MCF 10A (cell line): ENCODE measurements around the gene DLGAP3. TPM values are rescaled to one million over a fixed set of nuclear protein-coding genes. Genes with fewer than 3 reads are reported as not detected.

Experiments used
- BruUV-seq: library from RNA; stranded (reverse); fragments of 400-500 nt; replicated peaks from 2 replicates; lab custom pipeline; 2021; lab: Mats Ljungman, UMichigan
- CTCF ChIA-PET: fragments of 300-600 bp; sonication (Branson Sonifier 250); formaldehyde crosslinking; extraction: SDS; loops from one replicate; lab custom pipeline; 2021; ENCODE audit warnings: antibody characterized with exemption, inconsistent platforms; lab: Yijun Ruan, JAX
- POLR2A ChIA-PET: fragments of 300-600, 350-650 bp; sonication (Branson Sonifier 250); formaldehyde crosslinking; extraction: SDS; loops from one replicate; lab custom pipeline; 2020; ENCODE audit warnings: antibody characterized with exemption, inconsistent platforms; lab: Yijun Ruan, JAX
- DNase-seq: peaks from one replicate; pipeline ENCODE4 v3.0.0-alpha.2; 2018; ENCODE audit not compliant: unreplicated experiment
- H3K27ac Mint-ChIP-seq: one replicate; pipeline ENCODE4 v1.8.0; 2022; ENCODE audit warnings: mild to moderate bottlenecking, low read depth, mixed read lengths; ENCODE audit not compliant: unreplicated experiment
- H3K27me3 Mint-ChIP-seq: one replicate; pipeline ENCODE4 v1.8.0; 2022; ENCODE audit warnings: mixed read lengths; ENCODE audit not compliant: insufficient read depth, unreplicated experiment
- H3K36me3 Mint-ChIP-seq: one replicate; pipeline ENCODE4 v1.8.0; 2022; ENCODE audit warnings: mild to moderate bottlenecking, moderate library complexity, mixed read lengths; ENCODE audit not compliant: insufficient read depth, unreplicated experiment
- H3K4me1 Mint-ChIP-seq: one replicate; pipeline ENCODE4 v1.8.0; 2022; ENCODE audit warnings: mixed read lengths; ENCODE audit not compliant: insufficient read depth, unreplicated experiment
- H3K4me3 Mint-ChIP-seq: one replicate; pipeline ENCODE4 v1.8.0; 2022; ENCODE audit warnings: mild to moderate bottlenecking, moderate library complexity, mixed read lengths; ENCODE audit not compliant: unreplicated experiment
- H3K9me3 Mint-ChIP-seq: one replicate; pipeline ENCODE4 v1.8.0; 2022; ENCODE audit warnings: mixed read lengths; ENCODE audit not compliant: unreplicated experiment
- intact Hi-C: fragments of 100-400 bp; cut with micrococcal nuclease; formaldehyde crosslinking; loops from 2 replicates; pipeline ENCODE4 v1.14.1; 2022
- total RNA-seq: library from RNA; stranded (reverse); gene quantifications from 2 replicates; pipeline ENCODE4 v1.2.3, GENCODE V29; 2022
- TF ChIP-seq, protein P1 (sequence below): fragments of 200-600 bp; IDR thresholded peaks from one replicate; pipeline ENCODE4 v1.8.0; 2022; ENCODE audit warnings: antibody characterized with exemption, mild to moderate bottlenecking; ENCODE audit not compliant: unreplicated experiment

Gene DLGAP3
- total RNA-seq, 1 experiment from 2014 or later: 0.14 TPM

DNA sequence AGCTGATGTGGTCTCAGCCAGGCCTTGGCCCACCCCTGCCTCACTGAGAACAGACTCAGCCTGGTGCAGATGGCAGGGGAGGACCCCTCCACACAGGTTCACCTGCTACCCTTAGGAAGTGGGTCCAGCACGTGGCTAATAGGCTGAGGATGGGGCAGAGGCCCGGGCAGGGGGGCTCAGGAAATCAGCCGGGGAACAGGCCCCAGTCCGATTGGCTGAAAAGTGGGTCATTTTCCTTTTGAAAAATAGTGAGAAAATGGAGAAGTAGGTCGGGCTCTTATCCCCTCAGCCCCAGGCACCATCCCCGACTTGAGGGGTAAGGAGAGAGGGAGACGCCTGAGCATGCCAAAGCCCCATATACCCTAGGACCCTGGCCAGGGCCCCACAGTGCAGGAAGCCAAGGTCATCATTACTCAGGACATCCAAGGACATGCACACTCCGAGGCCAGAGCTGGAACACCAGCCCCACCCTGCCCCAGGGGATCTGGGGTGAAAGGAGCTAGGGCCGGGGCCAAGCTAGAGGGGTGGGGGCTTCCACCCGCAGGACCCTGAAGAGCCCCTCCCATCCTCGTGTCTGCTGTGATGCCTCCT is 11.0 kb downstream of the DLGAP3 start:
- ChIA-PET CTCF (no interaction called here), POLR2A (interaction anchor here (0.7 kb wide), 1 partner anchor 8 kb away, joined by 3 read pairs; no protein-coding TSS in a partner anchor)
- H3K36me3 Mint-ChIP-seq: no peaks in the 10 kb centered on the region
- DNase-seq: no peak
- no peaks in the 10 kb centered on the region for H3K4me1 Mint-ChIP-seq
- H3K27ac Mint-ChIP-seq: no peak overlapping the region
- no TSS peak for BruUV-seq
- H3K9me3 Mint-ChIP-seq: no peaks in the 10 kb centered on the region
- peaks cover 37% of the 10 kb centered on the region for H3K27me3 Mint-ChIP-seq
- no peak overlapping the region for H3K4me3 Mint-ChIP-seq
- TF ChIP-seq, protein P1, sequence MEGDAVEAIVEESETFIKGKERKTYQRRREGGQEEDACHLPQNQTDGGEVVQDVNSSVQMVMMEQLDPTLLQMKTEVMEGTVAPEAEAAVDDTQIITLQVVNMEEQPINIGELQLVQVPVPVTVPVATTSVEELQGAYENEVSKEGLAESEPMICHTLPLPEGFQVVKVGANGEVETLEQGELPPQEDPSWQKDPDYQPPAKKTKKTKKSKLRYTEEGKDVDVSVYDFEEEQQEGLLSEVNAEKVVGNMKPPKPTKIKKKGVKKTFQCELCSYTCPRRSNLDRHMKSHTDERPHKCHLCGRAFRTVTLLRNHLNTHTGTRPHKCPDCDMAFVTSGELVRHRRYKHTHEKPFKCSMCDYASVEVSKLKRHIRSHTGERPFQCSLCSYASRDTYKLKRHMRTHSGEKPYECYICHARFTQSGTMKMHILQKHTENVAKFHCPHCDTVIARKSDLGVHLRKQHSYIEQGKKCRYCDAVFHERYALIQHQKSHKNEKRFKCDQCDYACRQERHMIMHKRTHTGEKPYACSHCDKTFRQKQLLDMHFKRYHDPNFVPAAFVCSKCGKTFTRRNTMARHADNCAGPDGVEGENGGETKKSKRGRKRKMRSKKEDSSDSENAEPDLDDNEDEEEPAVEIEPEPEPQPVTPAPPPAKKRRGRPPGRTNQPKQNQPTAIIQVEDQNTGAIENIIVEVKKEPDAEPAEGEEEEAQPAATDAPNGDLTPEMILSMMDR: no peak
- intact Hi-C loops: no loop called here

GRCh38 chr1:34917017-34917416 is 12.4 kb downstream of the DLGAP3 start:
- ChIA-PET CTCF (no interaction called here), POLR2A (no interaction called here)
- no peak overlapping the region for H3K27ac Mint-ChIP-seq
- no peak overlapping the region for H3K4me3 Mint-ChIP-seq
- no TSS peak for BruUV-seq
- TF ChIP-seq, protein P1: no peak
- intact Hi-C loops: no loop called here
- H3K9me3 Mint-ChIP-seq: no peaks in the 10 kb centered on the region
- H3K36me3 Mint-ChIP-seq: no peaks in the 10 kb centered on the region
- peaks cover 25% of the 10 kb centered on the region for H3K27me3 Mint-ChIP-seq
- no peak for DNase-seq
- H3K4me1 Mint-ChIP-seq: no peaks in the 10 kb centered on the region

GRCh38 chr1:34916104-34916503 is 13.3 kb downstream of the DLGAP3 start:
- TF ChIP-seq, protein P1: no peak
- Mint-ChIP-seq H3K36me3 (no peaks in the 10 kb centered on the region), H3K9me3 (no peaks in the 10 kb centered on the region), H3K27me3 (peaks cover 18% of the 10 kb centered on the region), H3K4me3 (no peak overlapping the region), H3K27ac (no peak overlapping the region), H3K4me1 (no peaks in the 10 kb centered on the region)
- intact Hi-C loops: no loop called here
- ChIA-PET CTCF (interaction anchor here (1.2 kb wide), 1 partner anchor 63 kb away, joined by 4 read pairs; no protein-coding TSS in a partner anchor), POLR2A (no interaction called here)
- DNase-seq: no peak
- no TSS peak for BruUV-seq

DNA sequence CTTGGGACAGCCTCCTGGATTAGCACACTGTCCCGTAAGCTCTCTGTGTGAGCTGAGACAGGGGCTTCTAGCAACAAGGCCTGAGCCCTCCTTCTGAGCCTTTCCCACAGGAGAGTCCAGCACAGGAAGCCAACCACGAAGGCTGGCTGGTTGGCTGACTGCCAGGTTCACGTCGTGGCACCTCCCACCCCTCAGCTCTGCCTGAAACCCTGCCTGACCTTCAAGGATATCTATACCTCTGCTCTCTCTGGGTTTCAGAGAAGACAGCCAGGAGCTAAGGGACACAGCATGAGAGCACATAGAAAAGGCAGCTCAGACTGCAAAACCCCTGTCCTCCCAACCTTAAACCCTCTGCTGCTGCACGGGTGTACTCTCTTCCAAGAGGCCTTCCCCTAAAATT is 13.9 kb downstream of the DLGAP3 start:
- H3K27ac Mint-ChIP-seq: no peak overlapping the region
- H3K36me3 Mint-ChIP-seq: no peaks in the 10 kb centered on the region
- no peak overlapping the region for H3K4me3 Mint-ChIP-seq
- DNase-seq: no peak
- intact Hi-C loops: no loop called here
- no peaks in the 10 kb centered on the region for H3K4me1 Mint-ChIP-seq
- TF ChIP-seq, protein P1: no peak
- BruUV-seq: no TSS peak
- ChIA-PET POLR2A (interaction anchor here (0.5 kb wide), 1 partner anchor 71 kb away, joined by 3 read pairs; no protein-coding TSS in a partner anchor), CTCF (interaction anchor here (1.0 to 1.2 kb wide), 2 partner anchors 49 to 63 kb away, joined by 3 to 4 read pairs; no protein-coding TSS in a partner anchor)
- peaks cover 18% of the 10 kb centered on the region for H3K27me3 Mint-ChIP-seq
- H3K9me3 Mint-ChIP-seq: no peaks in the 10 kb centered on the region
